C4-2B (cell line): Measurements from ENCODE around the gene DIRAS2.

Experiments used
- H3K27ac ChIP-seq: fragments of 450-650 bp; 2 replicates; pipeline ENCODE4 v1.5.1; 2017
- CTCF ChIP-seq: fragments of 450-650 bp; conservative IDR thresholded peaks from 2 replicates; pipeline ENCODE4 v1.5.1; 2017; ENCODE audit warnings: mild to moderate bottlenecking
- ZFX ChIP-seq: fragments of 450-650 bp; IDR thresholded peaks from 2 replicates; pipeline ENCODE4 v1.6.1; 2017

DIRAS2 gene

GRCh38 chr9:90637626-90638025 is 5.0 kb downstream of the DIRAS2 start:
- TF ChIP-seq ZFX (no peak), CTCF (no peak)
- H3K27ac ChIP-seq, result no peak overlapping the region

- TF ChIP-seq ZFX, result no peak
- no peak for TF ChIP-seq CTCF
- H3K27ac ChIP-seq, result no peak overlapping the region
Observed at GRCh38 chr9:90632647-90633207, 9.9 kb downstream of the DIRAS2 start.

- no peak overlapping the region for H3K27ac ChIP-seq
- TF ChIP-seq ZFX (no peak), CTCF (no peak)
Observed at GRCh38 chr9:90631964-90632363, 10.7 kb downstream of the DIRAS2 start.

GRCh38 chr9:90629991-90630390 is 12.6 kb downstream of the DIRAS2 start:
- TF ChIP-seq ZFX, result no peak
- no peak overlapping the region for H3K27ac ChIP-seq

- no peak overlapping the region for H3K27ac ChIP-seq
- TF ChIP-seq CTCF (no peak), ZFX (no peak)
Observed at GRCh38 chr9:90629354-90629753, 13.3 kb downstream of the DIRAS2 start.

GRCh38 chr9:90616806-90617205 is 25.8 kb downstream of the DIRAS2 start:
- no peak for TF ChIP-seq ZFX
- no peak for TF ChIP-seq CTCF
- H3K27ac ChIP-seq, result no peak overlapping the region

GRCh38 chr9:90613502-90613901 is 29.1 kb downstream of the DIRAS2 start:
- no peak overlapping the region for H3K27ac ChIP-seq
- TF ChIP-seq ZFX (no peak), CTCF (no peak)

- TF ChIP-seq CTCF, result no peak
- no peak for TF ChIP-seq ZFX
- no peak overlapping the region for H3K27ac ChIP-seq
Observed at GRCh38 chr9:90612957-90613356, 29.7 kb downstream of the DIRAS2 start.
